Epithelial cell of prostate (primary cell): Measurements from ENCODE around the gene PLEKHA6.
"Not testable (repeated sequence)": the region's sequence is repeated elsewhere in the genome, so short reads cannot be mapped to it uniquely, and the experiment has no call there.

Source experiments
- DNase-seq: peaks from one replicate; pipeline ENCODE4 v3.0.0-alpha.2; 2011; ENCODE audit warnings: low read depth, low spot score
- H3K27ac ChIP-seq: fragments of 450-650 bp; 2 replicates; pipeline ENCODE4 v1.5.1; 2017; ENCODE audit warnings: mild to moderate bottlenecking

The PLEKHA6 gene

GRCh38 chr1:204251286-204251685, 108.4 kb downstream of the PLEKHA6 start:
- no peak for DNase-seq
- H3K27ac ChIP-seq, result no peak overlapping the region

- DNase-seq, result no peak
- H3K27ac ChIP-seq, result no peak overlapping the region
Measured at GRCh38 chr1:204250428-204251030, 109.2 kb downstream of the PLEKHA6 start.

- no peak for DNase-seq
- H3K27ac ChIP-seq, result no peak overlapping the region
Measured at GRCh38 chr1:204249736-204250427, 109.8 kb downstream of the PLEKHA6 start.

- no peak overlapping the region for H3K27ac ChIP-seq
- DNase-seq, result no peak
Measured at GRCh38 chr1:204248954-204249353, 110.8 kb downstream of the PLEKHA6 start.

GRCh38 chr1:204246876-204247275, 112.9 kb downstream of the PLEKHA6 start:
- H3K27ac ChIP-seq, result no peak overlapping the region
- DNase-seq, result no peak

GRCh38 chr1:204242920-204243319, 116.8 kb downstream of the PLEKHA6 start:
- no peak overlapping the region for H3K27ac ChIP-seq
- no peak for DNase-seq

- H3K27ac ChIP-seq, result no peak overlapping the region
- DNase-seq, result no peak
Measured at GRCh38 chr1:204241914-204242313, 117.8 kb downstream of the PLEKHA6 start.

GRCh38 chr1:204241050-204241449, 118.7 kb downstream of the PLEKHA6 start:
- peak; percentile 33 for DNase-seq
- peak overlapping the region; percentile 59 for H3K27ac ChIP-seq

GRCh38 chr1:204240233-204240632, 119.5 kb downstream of the PLEKHA6 start:
- DNase-seq, result no peak
- H3K27ac ChIP-seq, result peak overlapping the region; percentile 59

- H3K27ac ChIP-seq, DNase-seq: not testable (repeated sequence)
Measured at GRCh38 chr1:204239401-204239800, 120.3 kb downstream of the PLEKHA6 start.

GRCh38 chr1:204238520-204238919, 121.2 kb downstream of the PLEKHA6 start:
- H3K27ac ChIP-seq, DNase-seq: not testable (repeated sequence)

- not testable (repeated sequence) for DNase-seq, H3K27ac ChIP-seq
Measured at GRCh38 chr1:204237515-204237914, 122.2 kb downstream of the PLEKHA6 start.

- no peak overlapping the region for H3K27ac ChIP-seq
- DNase-seq, result no peak
Measured at GRCh38 chr1:204232526-204232925, 127.2 kb downstream of the PLEKHA6 start.

GRCh38 chr1:204230211-204230610, 129.5 kb downstream of the PLEKHA6 start:
- no peak overlapping the region for H3K27ac ChIP-seq
- no peak for DNase-seq

GRCh38 chr1:204228896-204229295, 130.8 kb downstream of the PLEKHA6 start:
- no peak overlapping the region for H3K27ac ChIP-seq
- DNase-seq, result no peak

- no peak for DNase-seq
- H3K27ac ChIP-seq, result no peak overlapping the region
Measured at GRCh38 chr1:204227996-204228785, 131.5 kb downstream of the PLEKHA6 start.

GRCh38 chr1:204227351-204227750, 132.4 kb downstream of the PLEKHA6 start:
- no peak for DNase-seq

GRCh38 chr1:204225841-204226735, 133.6 kb downstream of the PLEKHA6 start:
- peak; percentile 60 for DNase-seq
- peak overlapping the region; percentile 62 for H3K27ac ChIP-seq

More at GRCh38 chr1:204227351-204227750, 132.4 kb downstream of the PLEKHA6 start:
- H3K27ac ChIP-seq, result no peak overlapping the region

GRCh38 chr1:204224655-204225054, 135.1 kb downstream of the PLEKHA6 start:
- DNase-seq, result no peak
- no peak overlapping the region for H3K27ac ChIP-seq
